Brain microvascular endothelial cell (primary cell): ENCODE measurements around the gene ACSL4.
A peak's percentile ranks its signal among the peaks of the same experiment; 100 is the strongest.

Experiments used
- DNase-seq: peaks from one replicate; pipeline ENCODE4 v3.0.0-alpha.2; 2020
- H3K27ac ChIP-seq: fragments of 250-450 bp; sonication (Bioruptor Pico); 2 replicates; pipeline ENCODE4 v1.5.1; 2020; ENCODE audit warnings: mild to moderate bottlenecking, moderate library complexity
- H3K27me3 ChIP-seq: fragments of 250-450 bp; sonication (Bioruptor Pico); replicated peaks from 2 replicates; pipeline ENCODE4 v1.5.1; 2020; ENCODE audit warnings: mild to moderate bottlenecking
- H3K36me3 ChIP-seq: fragments of 250-450 bp; sonication (Bioruptor Pico); replicated peaks from 2 replicates; pipeline ENCODE4 v1.5.1; 2020; ENCODE audit warnings: mild to moderate bottlenecking
- H3K4me3 ChIP-seq: 2 replicates; pipeline ENCODE4 v1.5.1; 2011; ENCODE audit warnings: low read depth, mild to moderate bottlenecking, control low read depth, low read length, moderate library complexity
- CTCF ChIP-seq: IDR thresholded peaks from 2 replicates; pipeline ENCODE4 v1.5.1; 2011; ENCODE audit warnings: low read depth, mild to moderate bottlenecking, moderate library complexity, low read length, control low read depth, inconsistent platforms; ENCODE audit errors: missing control alignments
- in situ Hi-C: cut with HindIII; loops from 2 replicates; pipeline ENCODE4 v1.10.0; 2017; ENCODE audit warnings: low sequenced_read_pairs, low pct_ligation_motif_present

The ACSL4 gene

GRCh38 chrX:109732807-109733612, at the start of gene ACSL4:
Gene ACSL4, minus strand, starts transcription at chrX:109733257. Its CDS starts 49,894 bp downstream, at chrX:109683363.
- Histone ChIP-seq H3K4me3 (peak within 1 kb of the TSS; percentile 81), H3K36me3 (no peaks in the 10 kb centered on the region), H3K27ac (peak within 1 kb of the TSS; percentile 95), H3K27me3 (no peaks in the 10 kb centered on the region)
- peak; percentile 73 for DNase-seq
- in situ Hi-C loops, result no loop called here
- no peak for TF ChIP-seq CTCF

GRCh38 chrX:109777749-109778148, 44.7 kb upstream of the ACSL4 start:
- no peaks in the 10 kb centered on the region for H3K36me3 ChIP-seq
- TF ChIP-seq CTCF, result no peak
- DNase-seq, result no peak
- H3K27ac ChIP-seq, result no peak overlapping the region
- in situ Hi-C loops, result no loop called here
- no peaks in the 10 kb centered on the region for H3K27me3 ChIP-seq
- H3K4me3 ChIP-seq, result no peak overlapping the region

- DNase-seq, result no peak
- Histone ChIP-seq H3K27me3 (no peaks in the 10 kb centered on the region), H3K36me3 (no peaks in the 10 kb centered on the region), H3K27ac (no peak overlapping the region), H3K4me3 (no peak overlapping the region)
- TF ChIP-seq CTCF, result no peak
- in situ Hi-C loops, result no loop called here
These were observed 43.9 kb upstream of the ACSL4 start for GRCh38 chrX:109776986-109777385.

GRCh38 chrX:109776432-109776831, 43.4 kb upstream of the ACSL4 start:
- in situ Hi-C loops, result no loop called here
- TF ChIP-seq CTCF, result no peak
- Histone ChIP-seq H3K27me3 (no peaks in the 10 kb centered on the region), H3K4me3 (no peak overlapping the region), H3K36me3 (no peaks in the 10 kb centered on the region), H3K27ac (no peak overlapping the region)
- no peak for DNase-seq

- TF ChIP-seq CTCF, result no peak
- no peak for DNase-seq
- Histone ChIP-seq H3K4me3 (no peak overlapping the region), H3K36me3 (no peaks in the 10 kb centered on the region), H3K27me3 (no peaks in the 10 kb centered on the region), H3K27ac (peak overlapping the region; percentile 71)
- in situ Hi-C loops, result no loop called here
These were observed 42.3 kb upstream of the ACSL4 start for GRCh38 chrX:109775386-109775785.

GRCh38 chrX:109774706-109775105, 41.6 kb upstream of the ACSL4 start:
- DNase-seq, result peak; percentile 71
- in situ Hi-C loops, result no loop called here
- H3K4me3 ChIP-seq, result no peak overlapping the region
- H3K36me3 ChIP-seq, result no peaks in the 10 kb centered on the region
- H3K27me3 ChIP-seq, result no peaks in the 10 kb centered on the region
- TF ChIP-seq CTCF, result no peak
- H3K27ac ChIP-seq, result peak overlapping the region; percentile 71
